NCI-H146 treated with DMSO at 0.1 percent for 48 hours (cell line): ENCODE data around the gene ILRUN.
"Not testable (repeated sequence)": the region's sequence is repeated elsewhere in the genome, so short reads cannot be mapped to it uniquely, and the experiment has no call there.

Source experiments
- DNase-seq: peaks from one replicate; lab custom pipeline; 2025; ENCODE audit not compliant: unreplicated experiment; lab: John Stamatoyannopoulos, UW

The ILRUN gene

GRCh38 chr6:34667481-34668238 lies 28.9 kb downstream of the ILRUN start:
- DNase-seq = no peak

- no peak for DNase-seq
These were observed 31.5 kb downstream of the ILRUN start for GRCh38 chr6:34665019-34665418.

- no peak for DNase-seq
These were observed 32.2 kb downstream of the ILRUN start for GRCh38 chr6:34664256-34664971.

- DNase-seq = no peak
These were observed 32.7 kb downstream of the ILRUN start for GRCh38 chr6:34663831-34664255.

GRCh38 chr6:34663371-34663770 lies 33.2 kb downstream of the ILRUN start:
- no peak for DNase-seq

GRCh38 chr6:34661357-34661756 lies 35.2 kb downstream of the ILRUN start:
- DNase-seq = no peak

- no peak for DNase-seq
These were observed 37.8 kb downstream of the ILRUN start for GRCh38 chr6:34658605-34659265.

GRCh38 chr6:34657979-34658480 lies 38.5 kb downstream of the ILRUN start:
- DNase-seq = not testable (repeated sequence)

- peak; percentile 37 for DNase-seq
These were observed 39.1 kb downstream of the ILRUN start for GRCh38 chr6:34657307-34657978.

- no peak for DNase-seq
These were observed 39.6 kb downstream of the ILRUN start for GRCh38 chr6:34657037-34657306.

GRCh38 chr6:34656378-34657036 lies 40.1 kb downstream of the ILRUN start:
- peak; percentile 99 for DNase-seq

- DNase-seq = not testable (repeated sequence)
These were observed 40.6 kb downstream of the ILRUN start for GRCh38 chr6:34655876-34656377.

GRCh38 chr6:34654061-34654710 lies 42.4 kb downstream of the ILRUN start:
- DNase-seq = no peak

GRCh38 chr6:34652263-34652662 lies 44.3 kb downstream of the ILRUN start:
- no peak for DNase-seq

GRCh38 chr6:34650823-34651222 lies 45.7 kb downstream of the ILRUN start:
- no peak for DNase-seq

- not testable (repeated sequence) for DNase-seq
These were observed 46.3 kb downstream of the ILRUN start for GRCh38 chr6:34650232-34650631.

- DNase-seq = no peak
These were observed 47.8 kb downstream of the ILRUN start for GRCh38 chr6:34648806-34649205.
